ENCODE data around the gene IFT80. TPM values are rescaled to one million over a fixed set of nuclear protein-coding genes. Genes with fewer than 3 reads are reported as not detected.

IFT80 gene
- total and polyA plus RNA-seq, 2 donors (not counting 1 experiment from before 2014, with no cell fraction given), result 17.7 to 44.1 TPM

- Histone ChIP-seq H3K27me3 (replicated peaks in 1 of 4; ENCODE audit: control extremely low read depth in 1 of 4, control insufficient read depth in 3 of 4, insufficient read depth in 4 of 4, low read length in 3 of 4) (peaks cover 0 to 37% (median 35%) of the 10 kb centered on the region in 4 experiments), H3K36me3 (replicated peaks in 1 of 2; ENCODE audit: control extremely low read depth in 1 of 2, control insufficient read depth in 1 of 2, extremely low read depth in 1 of 2, insufficient read depth in 2 of 2, low read length in 1 of 2) (no peaks in the 10 kb centered on the region), H4K20me1 (ENCODE audit: control insufficient read depth, insufficient read depth, low read length, poor library complexity, severe bottlenecking) (no peaks in the 10 kb centered on the region), H3K79me2 (ENCODE audit: control insufficient read depth, insufficient read depth, low read length) (no peaks in the 10 kb centered on the region), H3K9ac (ENCODE audit: low read length) (peak overlapping the region; percentile 56), H3K4me1 (ENCODE audit: control insufficient read depth in 2 of 2, insufficient read depth in 2 of 2, low read length in 2 of 2) (peaks cover 22 to 23% of the 10 kb centered on the region in 2 donors), H3K9me3 (ENCODE audit: control extremely low read depth in 1 of 3, control insufficient read depth in 2 of 3, insufficient read depth in 1 of 3, low read length in 2 of 3) (peaks cover 0 to 5% (median 0%) of the 10 kb centered on the region in 3 donors), H2AFZ (ENCODE audit: insufficient read depth, low read depth, low read length, poor library complexity, severe bottlenecking) (peak overlapping the region; percentile 67), H3K4me3 (ENCODE audit: control extremely low read depth in 1 of 5, extremely low read depth in 1 of 5, insufficient read depth in 1 of 5, low read depth in 2 of 5, low read length in 4 of 5) (peak overlapping the region in 3 of 5 experiments; percentile 27 to 62 (median 48)), H3K4me2 (replicated peaks; ENCODE audit: low read depth, low read length, poor library complexity, severe bottlenecking) (peak overlapping the region; percentile 88), H3K27ac (ENCODE audit: low read length in 2 of 2) (no peak overlapping the region)
- ATAC-seq (ENCODE audit: low read depth), result no peak
- H3K27me3 Mint-ChIP-seq, result peaks cover 43% of the 10 kb centered on the region
- H3K9me3 Mint-ChIP-seq (ENCODE audit: insufficient read depth), result no peaks in the 10 kb centered on the region
- no peak overlapping the region for H3K27ac Mint-ChIP-seq
- ChIA-PET POLR2A (no interaction called here), CTCF (interaction anchor here (1.0 to 1.1 kb wide), 2 partner anchors 187 to 194 kb away, joined by 3 read pairs; no protein-coding TSS in a partner anchor)
- H3K4me3 Mint-ChIP-seq, result peak overlapping the region; percentile 90
- H3K4me1 Mint-ChIP-seq, result peaks cover 21% of the 10 kb centered on the region
- TF ChIP-seq EZH2 (IDR thresholded peaks at IDR 0.05; ENCODE audit: borderline replicate concordance, insufficient read depth, low read depth, low read length, poor library complexity, severe bottlenecking) (no peak), CTCF (IDR thresholded peaks at IDR 0.05) (no peak)
- intact Hi-C loops (cut with micrococcal nuclease), result loop anchor here (10.0 kb wide), 1 partner anchor 179 kb away; no protein-coding TSS in a partner anchor
- peak; percentile 45 for DNase-seq
- WGBS (ENCODE audit: insufficient coverage), result 2% methylated on average over 84 of the region's 87 CpGs
These were observed 172.8 kb downstream of the IFT80 start for GRCh38 chr3:160226026-160226907.
